ENCODE data around the gene PRMT1. TPM values are rescaled to one million over a fixed set of nuclear protein-coding genes. Genes with fewer than 3 reads are reported as not detected.

The PRMT1 gene
- total RNA-seq, 1 experiment from 2014 or later = 326 TPM

DNA sequence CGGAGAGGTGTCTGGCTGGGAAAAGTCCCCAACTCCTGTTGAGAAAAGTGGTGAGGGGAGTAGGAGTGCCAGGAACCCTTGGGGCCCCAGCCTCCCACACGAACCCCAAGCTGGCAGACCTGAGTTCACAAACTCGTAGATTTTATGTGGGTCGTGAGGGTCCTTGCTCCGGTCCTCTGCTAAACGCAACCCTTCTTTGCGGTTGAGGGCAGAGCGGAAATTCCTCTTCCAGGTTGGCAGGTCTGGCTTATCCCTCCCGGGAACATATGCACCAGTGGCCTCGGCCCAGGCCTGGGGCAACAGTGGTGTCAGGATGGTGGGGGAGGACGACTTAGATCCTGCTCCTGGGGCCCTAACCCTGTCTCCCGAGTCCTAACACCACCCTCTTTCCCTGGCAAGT, 13.8 kb upstream of the PRMT1 start:
- ChIA-PET CTCF (interaction anchor here (0.6 to 1.5 kb wide), 2 partner anchors 18 to 59 kb away, joined by 4 to 7 read pairs; no protein-coding TSS in a partner anchor), POLR2A (no interaction called here)
- no peak overlapping the region for H3K4me3 ChIP-seq (ENCODE audit: low read depth, low read length)
- H3K4me3 Mint-ChIP-seq (ENCODE audit: unreplicated experiment) = no peak overlapping the region
- H3K27ac Mint-ChIP-seq (ENCODE audit: unreplicated experiment) = peak overlapping the region; percentile 35
- no peak for DNase-seq
- H3K27me3 Mint-ChIP-seq (ENCODE audit: insufficient read depth, unreplicated experiment) = no peaks in the 10 kb centered on the region
- peaks cover 13% of the 10 kb centered on the region; the same call in 1 of the 2 replicates for H3K4me1 ChIP-seq
- TF ChIP-seq, protein P1, sequence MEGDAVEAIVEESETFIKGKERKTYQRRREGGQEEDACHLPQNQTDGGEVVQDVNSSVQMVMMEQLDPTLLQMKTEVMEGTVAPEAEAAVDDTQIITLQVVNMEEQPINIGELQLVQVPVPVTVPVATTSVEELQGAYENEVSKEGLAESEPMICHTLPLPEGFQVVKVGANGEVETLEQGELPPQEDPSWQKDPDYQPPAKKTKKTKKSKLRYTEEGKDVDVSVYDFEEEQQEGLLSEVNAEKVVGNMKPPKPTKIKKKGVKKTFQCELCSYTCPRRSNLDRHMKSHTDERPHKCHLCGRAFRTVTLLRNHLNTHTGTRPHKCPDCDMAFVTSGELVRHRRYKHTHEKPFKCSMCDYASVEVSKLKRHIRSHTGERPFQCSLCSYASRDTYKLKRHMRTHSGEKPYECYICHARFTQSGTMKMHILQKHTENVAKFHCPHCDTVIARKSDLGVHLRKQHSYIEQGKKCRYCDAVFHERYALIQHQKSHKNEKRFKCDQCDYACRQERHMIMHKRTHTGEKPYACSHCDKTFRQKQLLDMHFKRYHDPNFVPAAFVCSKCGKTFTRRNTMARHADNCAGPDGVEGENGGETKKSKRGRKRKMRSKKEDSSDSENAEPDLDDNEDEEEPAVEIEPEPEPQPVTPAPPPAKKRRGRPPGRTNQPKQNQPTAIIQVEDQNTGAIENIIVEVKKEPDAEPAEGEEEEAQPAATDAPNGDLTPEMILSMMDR (IDR thresholded peaks at IDR 0.05; ENCODE audit: insufficient read depth in 1 of 2, low read depth in 1 of 2, low read length in 1 of 2, severe bottlenecking in 1 of 2, unreplicated experiment in 1 of 2) = no peak
- H3K36me3 Mint-ChIP-seq (ENCODE audit: insufficient read depth, unreplicated experiment) = peaks cover 83% of the 10 kb centered on the region
- intact Hi-C loops (cut with micrococcal nuclease; ENCODE audit: unreplicated experiment) = no loop called here
- BruUV-seq (replicated peaks) = no TSS peak
- no peaks in the 10 kb centered on the region for H3K27me3 ChIP-seq (replicated peaks; ENCODE audit: control insufficient read depth, insufficient read depth, low read length)
- peaks cover 18% of the 10 kb centered on the region for H3K36me3 ChIP-seq (ENCODE audit: control insufficient read depth, insufficient read depth, low read length)
- H3K9me3 ChIP-seq = peaks cover 8% of the 10 kb centered on the region
- H3K4me1 Mint-ChIP-seq (ENCODE audit: low read depth, unreplicated experiment) = peaks cover 18% of the 10 kb centered on the region
- no peaks in the 10 kb centered on the region for H3K9me3 Mint-ChIP-seq (ENCODE audit: unreplicated experiment)

DNA sequence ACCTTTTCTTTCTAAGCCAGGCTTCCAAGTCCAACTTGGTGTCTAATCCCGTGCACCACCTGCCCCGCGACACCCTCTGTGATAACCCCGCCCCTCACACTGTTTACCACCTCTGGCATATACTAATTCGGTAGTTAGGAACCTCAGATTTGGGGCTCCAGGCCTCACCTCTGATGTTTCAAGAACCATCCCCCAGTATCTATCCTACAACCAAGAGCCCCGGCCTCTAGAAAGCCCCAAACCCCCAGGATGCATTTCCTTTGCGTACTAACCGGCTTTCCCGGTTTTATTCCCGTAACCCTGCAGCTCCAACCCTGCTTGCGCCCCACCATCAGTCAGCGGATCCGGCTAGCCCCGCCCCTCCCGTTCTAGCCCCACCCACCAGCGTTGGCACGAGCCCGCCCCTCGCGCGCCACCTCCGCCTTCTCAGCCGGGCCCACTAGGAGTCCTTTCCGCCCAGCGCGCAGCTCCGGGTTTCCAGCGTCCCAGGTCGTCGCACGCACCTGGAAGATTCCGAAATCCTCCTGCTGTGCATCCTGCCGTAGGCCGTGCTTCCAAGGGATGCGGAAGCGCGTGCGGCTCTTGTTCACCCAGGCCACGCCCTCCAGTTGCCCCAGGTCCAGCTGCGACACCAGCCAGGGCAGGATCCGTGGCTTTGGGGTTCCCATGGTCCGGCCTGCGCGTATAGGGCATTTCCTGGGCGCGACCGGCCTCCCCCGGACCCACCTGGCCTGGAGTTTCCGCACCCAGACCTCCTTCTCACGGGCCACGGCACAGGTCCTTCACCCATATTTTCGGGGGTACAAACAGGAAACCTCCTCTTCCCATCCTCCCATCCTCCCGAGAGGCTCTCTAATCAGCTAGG, 12.7 kb upstream of the PRMT1 start:
- peaks cover 80% of the 10 kb centered on the region for H3K36me3 Mint-ChIP-seq (ENCODE audit: insufficient read depth, unreplicated experiment)
- H3K27me3 ChIP-seq (replicated peaks; ENCODE audit: control insufficient read depth, insufficient read depth, low read length) = no peaks in the 10 kb centered on the region
- peak overlapping the region; percentile 89 for H3K27ac Mint-ChIP-seq (ENCODE audit: unreplicated experiment)
- intact Hi-C loops (cut with micrococcal nuclease; ENCODE audit: unreplicated experiment) = loop anchor here (1.0 kb wide), 2 partner anchors 12 to 24 kb away; partner anchors contain the start of gene RRAS
- peak overlapping the region; percentile 93 for H3K4me3 Mint-ChIP-seq (ENCODE audit: unreplicated experiment)
- H3K4me1 ChIP-seq = peaks cover 13% of the 10 kb centered on the region; the same call in 1 of the 2 replicates
- H3K9me3 ChIP-seq = peaks cover 8% of the 10 kb centered on the region
- peaks cover 10% of the 10 kb centered on the region for H3K36me3 ChIP-seq (ENCODE audit: control insufficient read depth, insufficient read depth, low read length)
- POLR2A ChIA-PET = interaction anchor here (0.6 to 2.6 kb wide), 8 partner anchors 12 to 514 kb away, joined by 3 to 24 read pairs (median 6); partner anchors contain the start of genes NOSIP, PRMT1, PRRG2 and RPS11
- DNase-seq = peak; percentile 93 to 95
- peaks cover 18% of the 10 kb centered on the region for H3K4me1 Mint-ChIP-seq (ENCODE audit: low read depth, unreplicated experiment)
- BruUV-seq (replicated peaks) = no TSS peak
- H3K4me3 ChIP-seq (ENCODE audit: low read depth, low read length) = peak overlapping the region; percentile 86
- no peaks in the 10 kb centered on the region for H3K9me3 Mint-ChIP-seq (ENCODE audit: unreplicated experiment)
- H3K27me3 Mint-ChIP-seq (ENCODE audit: insufficient read depth, unreplicated experiment) = no peaks in the 10 kb centered on the region
- CTCF ChIA-PET = interaction anchor here (0.6 to 2.0 kb wide), 6 partner anchors 9 to 94 kb away, joined by 4 to 14 read pairs (median 7); partner anchors contain the start of gene RRAS
- TF ChIP-seq, protein P1 (IDR thresholded peaks at IDR 0.05; ENCODE audit: insufficient read depth in 1 of 2, low read depth in 1 of 2, low read length in 1 of 2, severe bottlenecking in 1 of 2, unreplicated experiment in 1 of 2) = no peak

DNA sequence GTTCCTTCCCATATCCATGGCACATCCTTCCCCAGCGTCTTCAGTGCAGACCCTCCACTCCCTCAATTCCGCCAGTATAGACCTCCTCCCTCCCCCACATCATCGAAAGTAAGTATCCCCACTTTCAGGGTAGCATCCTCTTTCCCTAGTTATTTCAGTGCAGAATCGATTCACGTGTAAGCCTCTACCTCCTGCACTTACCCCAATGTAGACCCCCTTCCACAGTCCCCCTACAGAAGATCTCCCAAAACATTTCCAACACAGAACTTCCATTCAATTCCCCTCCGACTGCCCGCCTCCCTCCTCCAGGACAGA, 12.1 kb upstream of the PRMT1 start:
- no peaks in the 10 kb centered on the region for H3K27me3 Mint-ChIP-seq (ENCODE audit: insufficient read depth, unreplicated experiment)
- H3K9me3 ChIP-seq = peaks cover 5% of the 10 kb centered on the region
- H3K27me3 ChIP-seq (replicated peaks; ENCODE audit: control insufficient read depth, insufficient read depth, low read length) = no peaks in the 10 kb centered on the region
- H3K36me3 Mint-ChIP-seq (ENCODE audit: insufficient read depth, unreplicated experiment) = peaks cover 80% of the 10 kb centered on the region
- H3K27ac Mint-ChIP-seq (ENCODE audit: unreplicated experiment) = peak overlapping the region; percentile 89
- BruUV-seq (replicated peaks) = no TSS peak
- ChIA-PET POLR2A (interaction anchor here (0.6 to 2.6 kb wide), 5 partner anchors 10 to 25 kb away, joined by 4 to 24 read pairs (median 15); partner anchors contain the start of genes PRMT1, RRAS and SCAF1), CTCF (interaction anchor here (0.5 to 2.0 kb wide), 5 partner anchors 11 to 171 kb away, joined by 4 to 14 read pairs (median 7); partner anchors contain the start of gene RRAS)
- DNase-seq = no peak
- TF ChIP-seq, protein P1 (IDR thresholded peaks at IDR 0.05; ENCODE audit: insufficient read depth in 1 of 2, low read depth in 1 of 2, low read length in 1 of 2, severe bottlenecking in 1 of 2, unreplicated experiment in 1 of 2) = no peak
- peak overlapping the region; percentile 86 for H3K4me3 ChIP-seq (ENCODE audit: low read depth, low read length)
- no peaks in the 10 kb centered on the region for H3K9me3 Mint-ChIP-seq (ENCODE audit: unreplicated experiment)
- intact Hi-C loops (cut with micrococcal nuclease; ENCODE audit: unreplicated experiment) = loop anchor here (1.0 kb wide), 2 partner anchors 11 to 25 kb away; partner anchors contain the start of gene RRAS
- peaks cover 18% of the 10 kb centered on the region for H3K4me1 Mint-ChIP-seq (ENCODE audit: low read depth, unreplicated experiment)
- peaks cover 13% of the 10 kb centered on the region; the same call in 1 of the 2 replicates for H3K4me1 ChIP-seq
- H3K4me3 Mint-ChIP-seq (ENCODE audit: unreplicated experiment) = peak overlapping the region; percentile 93
- H3K36me3 ChIP-seq (ENCODE audit: control insufficient read depth, insufficient read depth, low read length) = peaks cover 5% of the 10 kb centered on the region
